Fibroblast of the conjunctiva (primary cell): Measurements from ENCODE around the gene PVALEF.
"Not testable (repeated sequence)": the region's sequence is repeated elsewhere in the genome, so short reads cannot be mapped to it uniquely, and the experiment has no call there.

Experiments
- DNase-seq: peaks from one replicate; pipeline ENCODE4 v3.0.0-alpha.2; 2010; ENCODE audit warnings: low read depth

Gene PVALEF

DNA sequence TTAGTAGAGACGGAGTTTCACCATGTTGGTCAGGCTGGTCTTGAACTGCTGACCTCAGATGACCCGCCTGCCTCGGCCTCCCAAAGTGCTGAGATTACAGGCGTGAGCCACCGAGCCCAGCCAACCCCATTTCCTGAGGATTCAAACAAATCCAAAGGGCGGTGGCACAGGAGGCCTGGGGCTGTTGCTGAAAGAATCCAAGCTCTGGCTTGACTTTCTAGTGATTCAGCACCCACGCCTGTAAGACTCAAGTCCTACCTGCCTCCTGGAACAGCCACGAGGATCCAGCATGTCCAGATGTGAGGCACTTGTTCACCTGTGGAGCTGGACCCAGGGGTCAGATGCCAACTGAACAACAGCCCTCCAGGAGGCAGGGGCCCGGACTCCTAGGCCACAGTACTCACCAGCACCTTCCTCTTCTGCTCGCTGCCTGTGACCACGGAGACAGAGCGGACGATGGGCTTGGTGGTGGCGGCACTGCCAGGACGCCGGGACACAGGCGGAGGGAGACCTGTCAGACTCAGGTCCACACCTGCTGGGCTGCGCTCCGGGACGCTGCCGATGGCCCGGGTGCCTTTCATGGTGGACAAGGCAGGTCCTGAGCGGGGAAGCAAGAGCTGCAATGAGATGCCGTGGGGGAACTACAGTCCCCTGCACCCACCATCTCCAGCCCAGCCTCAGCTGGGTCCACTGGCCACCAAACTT is 54.3 kb downstream of the PVALEF start:
- no peak for DNase-seq

DNA sequence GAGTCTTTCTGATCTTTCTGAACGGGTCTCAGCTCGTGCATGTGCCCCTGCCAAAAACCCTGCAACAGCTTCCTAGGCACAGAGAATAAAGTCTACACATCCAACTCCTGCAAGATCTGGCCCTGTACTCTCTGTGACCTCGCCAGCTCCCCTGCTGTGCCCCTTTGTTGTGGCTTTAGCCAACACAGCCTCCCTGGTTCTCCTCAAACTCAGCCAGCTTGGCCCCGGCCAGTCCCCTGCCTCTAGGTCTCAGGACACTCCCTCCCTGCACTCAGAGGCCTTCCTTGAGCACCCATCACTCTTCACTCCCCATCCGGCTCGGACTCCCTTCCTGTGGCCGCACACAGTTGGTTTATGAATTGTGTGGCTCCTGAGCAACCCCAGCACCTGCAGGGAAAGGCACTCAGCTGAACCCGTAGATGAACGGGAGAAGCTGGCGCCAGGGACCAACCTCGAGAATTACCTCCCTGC is 56.1 kb downstream of the PVALEF start:
- DNase-seq, result no peak

DNA sequence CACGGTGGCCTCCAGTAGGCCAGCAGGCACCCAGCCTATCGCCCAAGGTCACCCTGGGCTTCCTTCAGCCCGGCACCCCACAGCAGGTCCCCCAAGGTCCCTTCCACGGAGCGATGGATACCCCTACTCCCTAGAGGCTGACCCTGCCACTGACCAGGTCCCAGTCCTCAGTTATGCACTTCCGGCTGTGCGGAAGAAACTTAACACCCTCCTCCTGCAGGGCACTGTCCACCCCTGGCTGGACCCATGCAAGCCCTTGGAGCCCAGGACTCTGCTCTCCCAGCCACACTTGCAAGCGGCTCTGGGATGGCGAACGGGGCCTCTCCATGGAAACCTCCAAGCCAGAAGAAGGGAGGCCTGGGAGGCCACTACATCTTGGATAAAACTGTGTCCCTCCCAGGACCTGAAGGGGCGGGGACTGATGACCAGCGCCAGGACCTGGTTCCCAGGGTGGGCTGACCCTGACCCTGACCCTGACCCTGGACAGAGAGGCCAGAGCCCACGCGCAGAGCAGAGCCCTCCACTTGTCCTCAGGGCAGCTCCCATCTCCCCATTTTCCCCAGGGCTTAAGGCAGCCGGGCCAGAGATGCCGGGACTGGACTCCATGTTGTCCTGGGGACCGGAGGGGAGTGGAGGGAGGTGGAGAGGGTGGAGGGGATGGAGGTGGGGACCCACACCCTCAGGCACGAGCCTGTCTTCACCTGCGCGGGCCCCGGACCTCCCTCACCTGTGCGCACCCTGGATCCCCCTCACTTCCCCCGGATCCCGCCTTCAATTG is 56.7 kb downstream of the PVALEF start:
- DNase-seq, result no peak

DNA sequence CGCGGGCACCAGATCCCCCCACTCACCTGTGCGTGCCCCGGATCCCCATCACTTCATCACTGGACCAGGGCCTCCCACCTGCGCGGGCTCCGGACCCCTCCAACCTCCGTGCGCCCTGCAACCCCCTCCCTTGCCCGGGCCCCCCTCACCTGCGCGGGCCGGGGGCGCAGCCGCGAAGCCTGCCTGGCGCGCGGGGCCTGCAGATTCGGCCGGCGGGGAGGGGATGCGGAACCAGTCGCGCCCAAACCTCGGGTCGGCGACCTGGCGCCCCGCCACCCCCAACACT is 57.3 kb downstream of the PVALEF start:
- no peak for DNase-seq

DNA sequence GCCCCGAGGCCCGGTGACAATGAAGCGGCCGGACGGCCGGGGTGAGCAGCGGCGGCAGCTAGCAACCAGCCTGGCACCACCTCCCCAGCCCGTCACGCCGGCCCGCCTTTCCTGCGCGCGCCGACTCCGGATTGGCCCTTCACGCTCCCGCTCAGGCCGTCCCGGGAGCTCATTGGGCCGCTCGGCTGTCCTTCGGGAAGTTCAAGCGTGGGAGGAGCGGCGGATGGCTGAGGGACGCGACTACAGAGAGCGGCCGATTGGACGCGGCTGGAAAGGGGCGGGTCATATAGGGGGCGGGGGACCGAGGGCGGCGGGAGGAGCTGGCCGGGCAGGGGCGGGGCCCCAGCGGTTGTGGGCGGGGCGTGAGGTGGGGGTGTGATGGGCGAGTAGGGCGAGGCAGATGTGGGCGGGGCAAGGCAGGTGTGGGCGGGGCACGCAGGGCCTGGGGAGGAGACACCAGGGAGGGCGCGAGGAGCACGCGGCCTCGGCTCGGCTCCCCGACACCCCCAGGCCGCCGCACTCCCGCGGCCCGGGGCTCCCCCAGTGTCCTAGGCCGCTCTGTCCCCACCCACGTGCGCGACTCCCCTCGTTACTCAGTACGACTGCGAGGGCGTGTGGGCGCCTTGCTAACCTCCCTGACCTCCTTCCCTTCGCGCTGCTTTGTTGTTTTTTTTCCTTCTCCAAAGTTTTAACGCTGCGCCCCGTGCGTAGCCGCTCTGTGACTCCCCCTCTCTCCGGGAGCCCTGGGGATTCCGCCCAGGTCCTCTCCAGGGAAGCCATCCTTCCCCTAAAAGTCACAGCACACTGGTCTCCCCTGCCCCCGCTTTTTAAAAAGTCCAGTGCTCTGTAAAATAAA is 57.8 kb downstream of the PVALEF start, which contains the start of gene CEP131:
Gene CEP131 (minus strand): TSS at position 60 of the 856 bp plus-strand sequence. CDS start 2,909 bp downstream, outside the sequence.
- peak; percentile 96 for DNase-seq

DNA sequence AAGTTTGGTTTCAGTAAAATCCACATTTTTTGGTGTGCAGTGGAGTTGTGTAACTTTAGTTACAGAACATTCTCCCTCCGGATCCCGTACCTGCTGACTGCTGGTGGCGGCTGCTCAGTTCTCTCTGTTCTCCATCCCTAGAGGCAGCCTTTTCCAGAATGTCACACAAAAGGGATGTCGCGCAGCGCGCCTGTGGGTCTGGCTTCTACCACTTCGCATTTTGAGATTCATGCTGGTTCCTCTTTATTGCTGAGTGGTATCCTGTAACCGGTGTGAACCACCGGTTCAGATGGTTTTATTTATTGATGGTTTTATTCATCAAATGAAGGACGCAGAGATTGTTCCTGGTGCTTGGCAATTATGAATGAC is 58.4 kb downstream of the PVALEF start:
- no peak for DNase-seq

DNA sequence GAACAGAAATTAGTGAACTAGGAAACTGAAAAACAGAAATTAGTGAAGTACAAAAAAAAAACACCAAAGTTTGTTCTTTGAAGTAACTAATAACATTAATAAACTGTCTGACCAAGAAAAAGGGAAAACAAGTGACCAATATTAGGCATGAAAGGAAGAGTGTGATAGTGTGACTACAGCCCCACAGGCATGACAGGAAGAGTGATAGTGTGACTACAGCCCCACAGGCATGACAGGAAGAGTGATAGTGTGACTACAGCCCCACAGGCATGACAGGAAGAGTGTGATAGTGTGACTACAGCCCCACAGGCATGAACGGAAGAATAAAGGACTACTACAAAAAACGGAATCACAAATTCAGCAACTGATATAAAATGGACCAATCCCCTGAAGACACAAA is 62.3 kb downstream of the PVALEF start:
- DNase-seq, result not testable (repeated sequence)

DNA sequence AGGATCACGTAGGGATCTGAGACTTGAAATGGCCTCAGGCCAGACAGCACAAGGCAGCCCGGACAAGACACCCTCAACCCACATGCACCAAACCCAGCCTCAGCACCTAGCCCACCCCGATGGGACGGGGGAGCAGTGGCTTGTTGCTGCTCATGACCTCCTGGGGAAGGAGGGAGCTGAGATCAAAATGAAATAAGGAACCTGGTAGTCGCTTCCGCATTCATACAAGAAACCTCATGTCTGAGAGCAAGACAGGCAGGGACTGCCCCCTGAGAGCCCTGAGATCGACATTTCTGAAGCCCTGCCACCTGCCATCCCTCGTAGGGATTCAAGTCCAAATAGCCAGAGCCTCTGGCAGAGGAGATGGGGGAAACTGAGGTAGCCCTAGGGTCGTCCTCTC is 63.1 kb downstream of the PVALEF start:
- DNase-seq, result no peak

DNA sequence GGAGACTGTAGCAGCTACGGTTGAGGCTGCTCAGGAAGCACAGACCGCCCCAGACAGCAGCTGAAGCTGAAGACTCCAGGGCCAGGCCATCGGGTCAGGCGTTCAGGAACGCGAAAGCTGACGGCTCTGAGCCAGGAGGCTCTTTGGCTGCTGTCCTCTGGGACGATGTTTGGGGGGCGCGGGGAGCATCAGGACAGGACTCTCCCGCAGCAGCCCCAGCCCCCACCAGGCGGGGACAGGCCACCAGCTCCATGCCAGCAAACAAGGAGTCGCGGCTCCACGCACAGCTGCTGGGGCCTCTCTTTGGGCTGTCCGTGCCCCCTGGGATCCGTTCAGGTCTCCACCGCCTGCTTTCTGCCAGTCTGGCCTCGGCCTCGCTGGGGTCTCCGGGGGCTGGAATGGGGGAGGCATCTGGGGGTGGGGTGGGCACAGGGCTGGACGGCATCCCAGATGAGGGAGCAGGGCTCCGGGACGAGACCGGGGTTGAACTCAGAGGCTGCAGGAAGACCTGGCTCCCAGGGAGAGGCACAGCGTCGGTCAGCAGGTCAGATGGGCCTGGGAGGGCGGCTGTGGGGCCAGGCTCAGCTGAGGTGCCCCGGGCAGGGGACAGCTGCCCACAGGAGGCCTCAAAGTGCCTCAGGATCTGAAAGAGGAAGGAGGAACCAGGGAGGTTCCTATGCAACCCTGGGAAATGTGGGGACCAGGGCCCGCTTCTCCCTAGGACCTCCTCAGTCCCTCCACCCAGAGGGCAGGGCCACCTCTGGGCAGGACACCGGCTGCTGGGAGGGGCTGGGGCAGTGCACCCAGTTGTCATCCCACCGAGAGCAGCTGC is 63.7 kb downstream of the PVALEF start:
- no peak for DNase-seq

DNA sequence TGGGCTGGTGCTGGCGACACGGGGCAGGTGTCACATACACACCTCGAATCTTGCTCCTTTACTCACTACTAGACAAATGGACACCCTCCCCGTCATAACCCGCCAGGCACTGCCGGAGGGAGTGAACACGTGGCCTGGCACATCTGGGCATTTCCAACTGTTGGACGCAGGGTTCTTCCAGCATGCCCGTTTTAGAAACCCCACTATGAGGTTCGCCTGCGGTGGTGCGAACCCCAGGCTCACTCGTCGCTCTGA is 64.3 kb downstream of the PVALEF start:
- DNase-seq, result no peak

DNA sequence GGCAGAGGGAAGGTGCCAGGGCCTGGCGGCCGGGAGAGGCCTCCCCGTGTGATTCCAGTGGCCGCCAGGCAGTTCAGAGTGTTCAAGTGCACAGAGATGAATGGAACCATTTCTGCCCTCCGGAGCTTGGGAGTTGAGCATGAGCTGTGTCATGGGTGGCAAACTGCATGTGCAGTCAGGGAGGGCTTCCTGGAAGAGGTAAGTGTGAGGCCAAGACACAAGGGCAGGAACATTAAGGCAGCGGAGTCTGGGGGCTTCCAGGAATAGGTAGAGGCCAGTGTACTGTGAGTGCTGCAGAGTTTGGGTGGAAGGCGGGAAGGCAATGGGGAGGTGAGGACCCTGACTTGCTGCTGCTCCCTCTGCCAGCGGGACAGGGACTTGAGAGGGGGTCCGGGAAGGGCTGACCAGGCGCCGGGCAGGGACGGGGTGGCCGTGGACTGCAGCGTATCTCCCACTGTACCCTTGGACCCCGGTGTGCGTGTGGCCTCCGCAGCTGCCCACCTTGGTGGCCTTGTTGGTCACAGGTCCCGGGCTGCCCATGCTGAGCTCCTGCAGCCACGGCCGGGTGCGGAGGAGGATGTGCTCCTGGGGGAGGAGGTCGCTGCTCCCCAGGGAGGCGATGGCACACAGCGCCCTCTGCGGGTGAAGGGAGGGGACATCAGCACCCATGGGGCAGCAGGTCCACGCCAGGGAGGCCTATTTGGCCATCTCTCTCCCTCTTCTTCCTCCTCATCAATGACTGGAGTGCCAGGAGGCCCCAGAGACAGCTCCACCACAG is 64.9 kb downstream of the PVALEF start:
- no peak for DNase-seq

DNA sequence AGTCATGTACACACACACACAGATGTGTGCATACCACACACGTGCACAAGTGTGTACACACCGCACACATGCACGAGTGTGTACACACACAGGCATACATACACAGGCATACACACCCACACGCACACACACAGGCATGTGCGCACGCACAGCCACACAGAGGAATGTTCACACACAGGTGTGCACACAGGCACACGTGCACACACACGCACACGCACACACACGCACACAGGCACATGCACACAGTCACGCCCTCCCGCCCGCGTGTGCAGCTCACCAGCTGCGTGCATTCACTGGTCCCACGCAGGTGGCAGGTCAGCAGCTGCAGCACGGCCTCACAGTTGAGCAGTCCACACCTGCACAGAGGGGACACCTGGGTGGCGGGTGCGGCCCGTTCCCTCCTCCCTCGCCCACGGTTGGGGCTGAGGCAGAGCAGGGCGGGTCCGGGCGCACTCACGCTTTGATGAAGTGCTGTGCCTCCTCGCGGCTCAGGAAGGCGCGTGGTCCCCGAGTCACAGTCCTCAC is 65.9 kb downstream of the PVALEF start:
- no peak for DNase-seq

DNA sequence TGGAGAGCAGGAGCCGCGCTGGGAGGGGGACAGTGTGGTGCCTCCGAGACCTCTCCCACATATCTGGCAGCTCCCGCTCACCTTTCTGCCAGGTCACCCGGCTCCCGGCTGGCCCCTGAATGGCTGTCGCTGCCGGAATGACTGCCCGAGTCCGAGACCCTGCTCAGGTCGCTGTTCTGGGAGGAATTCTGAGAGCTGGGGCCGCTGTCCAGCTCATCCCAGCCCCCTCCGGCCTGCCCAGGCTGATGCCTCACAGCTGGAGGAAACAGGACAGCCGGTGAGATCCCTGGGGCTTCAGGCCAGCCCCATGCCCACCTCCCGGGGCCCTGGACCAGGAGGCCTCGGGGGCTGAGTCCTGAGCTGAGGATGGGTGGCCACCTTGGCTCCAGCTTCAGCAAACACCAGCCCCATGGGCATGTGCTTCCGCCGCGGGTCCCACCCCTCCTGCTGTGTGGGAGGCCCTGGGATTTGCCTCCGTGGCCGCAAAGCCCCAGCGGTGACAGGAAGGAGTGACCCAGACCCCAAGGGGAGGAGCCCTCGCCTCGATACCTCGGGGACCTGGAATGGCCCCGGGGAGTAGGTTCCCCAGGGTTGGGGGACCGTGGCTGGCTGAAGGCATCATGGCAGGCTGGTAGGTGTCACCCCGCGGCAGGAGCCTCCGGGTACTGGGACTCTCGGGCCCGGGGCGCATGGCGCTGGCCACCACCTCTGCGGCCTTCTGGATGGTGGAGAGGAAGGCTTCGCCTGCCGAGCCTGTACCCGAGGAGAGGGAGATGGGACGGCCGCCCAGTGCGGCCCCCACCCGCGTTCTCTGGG is 66.7 kb downstream of the PVALEF start:
- no peak for DNase-seq
